MCF 10A (cell line): ENCODE results near the gene WNT9A. TPM values are rescaled to one million over a fixed set of nuclear protein-coding genes. Genes with fewer than 3 reads are reported as not detected.

ENCODE experiments used
- BruUV-seq: library from RNA; stranded (reverse); fragments of 400-500 nt; replicated peaks from 2 replicates; lab custom pipeline; 2021; lab: Mats Ljungman, UMichigan
- CTCF ChIA-PET: fragments of 300-600 bp; sonication (Branson Sonifier 250); formaldehyde crosslinking; extraction: SDS; loops from one replicate; lab custom pipeline; 2021; ENCODE audit warnings: antibody characterized with exemption, inconsistent platforms; lab: Yijun Ruan, JAX
- POLR2A ChIA-PET: fragments of 300-600, 350-650 bp; sonication (Branson Sonifier 250); formaldehyde crosslinking; extraction: SDS; loops from one replicate; lab custom pipeline; 2020; ENCODE audit warnings: antibody characterized with exemption, inconsistent platforms; lab: Yijun Ruan, JAX
- DNase-seq: peaks from one replicate; pipeline ENCODE4 v3.0.0-alpha.2; 2018; ENCODE audit not compliant: unreplicated experiment
- H3K27ac Mint-ChIP-seq: one replicate; pipeline ENCODE4 v1.8.0; 2022; ENCODE audit warnings: mild to moderate bottlenecking, low read depth, mixed read lengths; ENCODE audit not compliant: unreplicated experiment
- H3K27me3 Mint-ChIP-seq: one replicate; pipeline ENCODE4 v1.8.0; 2022; ENCODE audit warnings: mixed read lengths; ENCODE audit not compliant: insufficient read depth, unreplicated experiment
- H3K36me3 Mint-ChIP-seq: one replicate; pipeline ENCODE4 v1.8.0; 2022; ENCODE audit warnings: mild to moderate bottlenecking, moderate library complexity, mixed read lengths; ENCODE audit not compliant: insufficient read depth, unreplicated experiment
- H3K4me1 Mint-ChIP-seq: one replicate; pipeline ENCODE4 v1.8.0; 2022; ENCODE audit warnings: mixed read lengths; ENCODE audit not compliant: insufficient read depth, unreplicated experiment
- H3K4me3 Mint-ChIP-seq: one replicate; pipeline ENCODE4 v1.8.0; 2022; ENCODE audit warnings: mild to moderate bottlenecking, moderate library complexity, mixed read lengths; ENCODE audit not compliant: unreplicated experiment
- H3K9me3 Mint-ChIP-seq: one replicate; pipeline ENCODE4 v1.8.0; 2022; ENCODE audit warnings: mixed read lengths; ENCODE audit not compliant: unreplicated experiment
- CTCF ChIP-seq: fragments of 200-600 bp; IDR thresholded peaks from one replicate; pipeline ENCODE4 v1.8.0; 2022; ENCODE audit warnings: antibody characterized with exemption, mild to moderate bottlenecking; ENCODE audit not compliant: unreplicated experiment
- intact Hi-C: fragments of 100-400 bp; cut with micrococcal nuclease; formaldehyde crosslinking; loops from 2 replicates; pipeline ENCODE4 v1.14.1; 2022
- total RNA-seq: library from RNA; stranded (reverse); gene quantifications from 2 replicates; pipeline ENCODE4 v1.2.3, GENCODE V29; 2022

The WNT9A gene
- total RNA-seq, 1 experiment from 2014 or later, result 2.6 TPM

DNA sequence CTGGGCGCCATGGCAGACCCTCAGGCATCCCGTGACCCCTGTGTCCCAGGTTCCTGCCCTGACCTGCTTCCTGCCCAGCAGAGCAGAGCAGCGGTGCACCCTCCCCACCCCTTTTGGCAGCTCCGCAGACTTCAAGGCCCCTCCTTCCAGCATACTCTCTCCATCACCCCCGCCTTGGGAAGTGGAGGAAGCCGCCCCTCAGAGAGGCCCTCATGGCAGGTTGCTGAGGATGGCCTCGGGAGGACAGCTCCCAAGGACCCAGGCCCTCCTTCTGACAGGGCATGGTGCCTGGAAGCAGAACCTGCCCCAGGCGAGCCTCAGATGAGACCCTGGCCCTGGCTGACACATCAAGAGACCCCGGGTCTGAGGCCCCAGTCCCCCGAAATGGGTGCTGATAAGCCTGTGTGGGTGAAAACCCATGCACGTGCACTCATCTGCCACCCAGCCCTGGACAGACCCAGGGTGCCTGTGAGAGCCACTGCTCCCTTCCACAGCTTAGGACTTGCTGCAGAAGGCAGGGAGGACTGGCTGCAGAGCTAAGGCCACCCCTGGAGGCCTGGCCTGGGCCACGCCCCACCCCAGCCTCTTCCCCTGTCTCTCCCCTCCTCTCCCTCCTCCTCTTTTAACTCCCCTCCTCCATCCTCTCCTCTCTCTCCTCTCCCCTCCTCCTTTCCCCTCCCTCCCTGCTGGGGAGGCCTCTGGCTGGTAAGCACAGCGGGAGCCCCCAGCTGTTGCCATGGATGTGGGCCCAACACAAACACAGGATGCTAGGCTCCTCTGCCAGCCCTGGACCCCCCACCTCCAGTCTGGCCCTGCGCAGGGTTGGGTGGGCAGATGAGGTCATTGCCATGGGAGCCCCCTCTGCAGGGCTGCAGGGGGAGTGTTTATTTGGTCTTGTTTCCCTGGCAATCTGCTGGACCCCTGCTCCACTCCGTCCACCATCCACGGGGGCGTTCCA, 33.7 kb downstream of the WNT9A start:
- H3K9me3 Mint-ChIP-seq, result no peaks in the 10 kb centered on the region
- H3K27ac Mint-ChIP-seq, result no peak overlapping the region
- CTCF ChIA-PET, result interaction anchor here (0.6 to 1.3 kb wide), 4 partner anchors 17 to 810 kb away, joined by 3 to 4 read pairs (median 4); no protein-coding TSS in a partner anchor
- H3K4me1 Mint-ChIP-seq, result peaks cover 22% of the 10 kb centered on the region
- DNase-seq, result no peak
- no peak for TF ChIP-seq CTCF
- POLR2A ChIA-PET, result interaction anchor here (0.6 to 0.7 kb wide), 2 partner anchors 138 to 174 kb away, joined by 3 read pairs; no protein-coding TSS in a partner anchor
- no peaks in the 10 kb centered on the region for H3K36me3 Mint-ChIP-seq
- BruUV-seq, result no TSS peak
- intact Hi-C loops, result no loop called here
- peaks cover 8% of the 10 kb centered on the region for H3K27me3 Mint-ChIP-seq
- H3K4me3 Mint-ChIP-seq, result no peak overlapping the region

- no peak for TF ChIP-seq CTCF
- intact Hi-C loops, result no loop called here
- peaks cover 12% of the 10 kb centered on the region for H3K27me3 Mint-ChIP-seq
- CTCF ChIA-PET, result interaction anchor here (0.6 to 1.3 kb wide), 4 partner anchors 18 to 811 kb away, joined by 3 to 4 read pairs (median 4); no protein-coding TSS in a partner anchor
- POLR2A ChIA-PET, result no interaction called here
- no peaks in the 10 kb centered on the region for H3K9me3 Mint-ChIP-seq
- DNase-seq, result no peak
- H3K4me1 Mint-ChIP-seq, result peaks cover 22% of the 10 kb centered on the region
- H3K27ac Mint-ChIP-seq, result no peak overlapping the region
- H3K4me3 Mint-ChIP-seq, result no peak overlapping the region
- no peaks in the 10 kb centered on the region for H3K36me3 Mint-ChIP-seq
- BruUV-seq, result no TSS peak
These were observed 34.4 kb downstream of the WNT9A start for GRCh38 chr1:227913396-227913763.

DNA sequence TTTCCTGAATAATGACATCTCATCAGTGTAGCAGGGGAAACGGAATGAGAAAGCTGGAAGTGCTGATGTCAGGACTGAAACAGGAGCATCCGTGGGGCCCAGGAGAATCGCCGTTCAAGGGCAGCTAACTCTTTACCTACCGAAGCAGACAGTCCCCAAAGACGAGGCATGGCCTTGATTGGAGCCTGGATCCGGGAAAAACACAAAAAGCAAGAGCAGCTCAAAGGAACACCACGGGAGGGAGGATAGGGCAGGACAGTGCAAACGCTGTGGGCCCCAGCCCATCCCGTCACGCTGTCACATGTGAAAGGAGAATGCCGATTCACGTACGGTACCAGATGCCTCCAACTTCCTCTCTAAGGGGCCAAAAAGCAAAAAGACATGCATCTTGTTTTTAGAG, 34.9 kb downstream of the WNT9A start:
- DNase-seq, result no peak
- intact Hi-C loops, result no loop called here
- ChIA-PET CTCF (interaction anchor here (0.6 to 1.3 kb wide), 3 partner anchors 18 to 811 kb away, joined by 3 to 4 read pairs (median 4); no protein-coding TSS in a partner anchor), POLR2A (no interaction called here)
- peaks cover 22% of the 10 kb centered on the region for H3K4me1 Mint-ChIP-seq
- H3K27ac Mint-ChIP-seq, result no peak overlapping the region
- H3K27me3 Mint-ChIP-seq, result peaks cover 12% of the 10 kb centered on the region
- BruUV-seq, result no TSS peak
- no peaks in the 10 kb centered on the region for H3K36me3 Mint-ChIP-seq
- H3K4me3 Mint-ChIP-seq, result no peak overlapping the region
- TF ChIP-seq CTCF, result no peak
- no peaks in the 10 kb centered on the region for H3K9me3 Mint-ChIP-seq

DNA sequence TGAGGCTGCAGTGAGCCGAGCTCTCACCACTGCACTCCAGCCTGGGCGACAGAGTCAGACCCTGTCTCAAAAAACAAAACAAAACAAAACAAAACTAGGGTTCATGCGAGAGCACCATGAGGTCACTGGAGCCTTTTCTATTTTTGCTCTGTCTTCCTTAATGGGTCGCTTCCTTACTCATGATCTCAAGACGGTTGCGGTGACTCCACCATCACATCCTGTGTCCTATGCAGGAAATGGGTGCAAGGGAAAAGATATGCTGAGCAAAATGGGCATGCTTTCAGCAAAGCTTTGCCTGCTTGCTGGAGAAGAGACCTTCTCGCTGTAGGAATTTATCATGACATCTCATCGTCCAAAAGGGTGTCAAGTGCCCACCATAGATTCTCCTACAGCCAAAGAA, 36.4 kb downstream of the WNT9A start:
- intact Hi-C loops, result no loop called here
- DNase-seq, result no peak
- peaks cover 16% of the 10 kb centered on the region for H3K4me1 Mint-ChIP-seq
- H3K36me3 Mint-ChIP-seq, result no peaks in the 10 kb centered on the region
- peaks cover 12% of the 10 kb centered on the region for H3K27me3 Mint-ChIP-seq
- H3K4me3 Mint-ChIP-seq, result no peak overlapping the region
- no peak overlapping the region for H3K27ac Mint-ChIP-seq
- no peak for TF ChIP-seq CTCF
- POLR2A ChIA-PET, result interaction anchor here (1.2 kb wide), 1 partner anchor 148 kb away, joined by 3 read pairs; no protein-coding TSS in a partner anchor
- H3K9me3 Mint-ChIP-seq, result no peaks in the 10 kb centered on the region
- CTCF ChIA-PET, result interaction anchor here (0.6 to 0.9 kb wide), 4 partner anchors 14 to 149 kb away, joined by 3 to 6 read pairs (median 3); no protein-coding TSS in a partner anchor
- BruUV-seq, result no TSS peak
